ENCODE measurements around the gene SFTPA1.
"Not testable (repeated sequence)": the region's sequence is repeated elsewhere in the genome, so short reads cannot be mapped to it uniquely, and the experiment has no call there.

Gene SFTPA1
- total RNA-seq: 0 reads per million in 2 donors

DNA sequence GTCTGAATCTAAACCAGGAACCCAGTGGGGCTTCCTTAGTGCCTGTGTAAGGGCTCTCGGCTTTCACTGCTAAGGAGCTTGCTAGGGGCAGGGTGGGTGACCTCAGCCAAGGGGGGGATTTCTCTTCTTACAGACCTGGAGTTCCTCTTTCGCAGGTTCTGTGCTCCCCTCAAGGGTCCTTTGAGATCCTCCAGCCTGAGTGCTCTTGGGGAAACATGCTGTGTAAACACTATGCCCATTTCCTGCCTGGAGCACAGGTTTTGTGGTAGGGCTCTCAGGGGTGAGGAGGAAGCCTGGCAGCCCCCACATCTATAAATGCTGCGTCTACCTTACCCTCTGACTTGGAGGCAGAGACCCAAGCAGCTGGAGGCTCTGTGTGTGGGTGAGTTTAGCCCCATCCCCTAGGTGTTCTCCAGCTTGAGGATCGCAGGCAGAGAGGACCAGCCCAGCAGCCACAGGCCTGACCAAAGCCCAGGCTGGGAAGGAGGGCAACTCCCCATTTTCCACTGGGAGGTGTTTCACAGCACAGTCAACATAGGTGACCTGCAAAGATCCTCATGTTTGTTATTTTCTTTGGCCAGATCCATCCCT, at the start of gene SFTPA1:
Gene SFTPA1 (plus strand): TSS at position 339 of the 591 bp plus-strand sequence. CDS start 887 bp downstream, outside the sequence.
- DNase-seq: no peak

DNA sequence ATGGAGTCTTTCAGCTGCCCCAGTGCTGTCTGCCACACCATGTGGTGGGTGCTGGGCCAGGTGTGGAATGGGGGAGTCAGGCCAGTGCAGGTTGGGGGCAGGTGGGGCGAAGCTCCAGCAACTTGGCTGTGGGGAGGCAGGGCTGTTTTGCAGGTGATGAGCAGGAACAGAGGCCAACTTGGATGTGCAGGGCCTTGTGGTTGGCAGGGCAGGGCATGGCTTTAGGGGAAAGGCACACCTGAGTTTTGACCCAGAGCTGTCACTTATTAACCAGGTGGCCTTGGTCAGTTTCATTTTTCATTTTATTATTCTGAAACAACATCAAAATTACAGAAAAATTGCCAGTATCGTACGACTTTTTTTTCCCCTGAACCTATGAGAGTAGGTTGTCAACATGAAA, 49.5 kb upstream of the SFTPA1 start:
- DNase-seq: no peak

DNA sequence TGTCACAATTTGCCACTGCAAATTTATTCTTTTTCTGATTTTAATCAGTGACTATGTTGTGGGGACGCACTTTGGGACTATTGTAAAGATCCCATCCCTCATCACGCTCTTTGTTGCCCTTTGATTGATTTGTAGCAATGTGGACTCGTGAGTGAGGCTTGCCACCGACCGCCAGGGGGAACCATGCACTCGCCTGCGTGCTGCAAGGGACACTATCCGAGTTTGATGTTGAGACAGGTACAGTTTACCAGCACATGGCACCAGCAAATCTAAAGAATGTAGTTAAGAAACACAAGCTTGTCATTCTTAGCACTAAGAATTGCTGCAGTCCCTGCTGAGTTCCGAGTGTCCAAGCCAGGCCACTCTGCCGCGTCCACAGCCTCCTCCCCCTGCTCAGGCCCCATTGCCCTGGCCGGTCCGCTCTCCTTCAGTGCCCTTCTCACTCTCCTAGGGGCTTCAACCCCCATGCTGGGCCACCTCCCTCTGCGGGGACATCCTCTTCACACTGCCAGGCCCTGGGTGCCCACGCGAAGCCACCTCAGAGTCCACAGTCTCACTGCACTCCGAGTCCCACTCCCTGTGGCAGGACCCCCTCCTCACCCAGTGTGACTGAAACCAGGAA, 48.5 kb upstream of the SFTPA1 start:
- peak; percentile 46 for DNase-seq

DNA sequence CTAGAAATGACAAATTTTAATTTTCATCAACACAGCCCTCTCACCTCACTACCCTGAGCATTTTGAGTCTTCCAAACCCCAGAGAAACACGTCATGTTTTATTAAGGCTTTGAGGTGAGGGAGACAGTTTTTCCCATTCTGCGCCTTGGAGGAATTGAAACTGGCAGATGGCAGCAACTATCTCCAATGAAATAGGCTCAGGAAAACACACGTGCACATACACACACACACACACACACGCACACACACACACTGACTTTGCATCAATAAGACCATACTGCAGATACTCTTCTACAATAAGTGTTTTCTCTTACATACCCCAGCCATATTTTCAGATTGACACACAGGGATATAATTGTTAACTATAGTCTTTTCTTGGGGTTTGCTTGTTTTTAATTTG, 47.3 kb upstream of the SFTPA1 start:
- DNase-seq: no peak

DNA sequence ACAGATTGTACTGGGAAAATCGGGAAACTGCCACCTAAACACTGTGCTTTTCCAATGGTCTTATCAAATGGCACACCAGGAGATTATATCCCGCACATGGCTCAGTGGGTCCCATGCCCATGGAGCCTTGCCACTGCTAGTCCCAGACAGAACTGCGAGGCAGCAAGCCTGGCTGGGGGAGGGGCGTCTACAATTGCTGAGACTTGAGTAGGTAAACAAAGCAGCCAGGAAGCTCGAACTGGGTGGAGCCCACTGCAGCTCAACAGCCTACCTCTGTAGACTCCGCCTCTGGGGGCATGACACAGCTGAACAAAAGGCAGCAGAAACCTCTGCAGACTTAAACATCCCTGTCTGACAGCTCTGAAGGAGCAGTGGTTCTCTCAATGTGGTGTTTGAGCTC, 40.1 kb upstream of the SFTPA1 start:
- not testable (repeated sequence) for DNase-seq

DNA sequence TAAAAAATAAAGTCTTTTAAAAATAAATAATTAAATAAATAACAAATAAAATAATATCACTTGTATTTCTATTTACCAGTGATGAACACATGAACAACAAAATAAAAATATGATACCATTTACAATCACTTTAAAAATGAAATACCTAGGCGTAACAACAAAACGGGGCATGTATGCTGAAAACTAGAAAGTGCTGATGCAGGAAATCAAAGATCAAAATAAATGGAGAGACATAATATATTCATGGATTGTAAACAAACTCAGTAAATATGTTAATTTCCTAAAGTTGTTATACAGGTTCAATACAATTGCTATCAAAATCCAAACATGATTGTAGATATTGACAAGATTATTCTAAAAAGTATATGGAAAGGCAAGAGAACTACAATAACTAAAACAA, 31.4 kb upstream of the SFTPA1 start:
- no peak for DNase-seq

DNA sequence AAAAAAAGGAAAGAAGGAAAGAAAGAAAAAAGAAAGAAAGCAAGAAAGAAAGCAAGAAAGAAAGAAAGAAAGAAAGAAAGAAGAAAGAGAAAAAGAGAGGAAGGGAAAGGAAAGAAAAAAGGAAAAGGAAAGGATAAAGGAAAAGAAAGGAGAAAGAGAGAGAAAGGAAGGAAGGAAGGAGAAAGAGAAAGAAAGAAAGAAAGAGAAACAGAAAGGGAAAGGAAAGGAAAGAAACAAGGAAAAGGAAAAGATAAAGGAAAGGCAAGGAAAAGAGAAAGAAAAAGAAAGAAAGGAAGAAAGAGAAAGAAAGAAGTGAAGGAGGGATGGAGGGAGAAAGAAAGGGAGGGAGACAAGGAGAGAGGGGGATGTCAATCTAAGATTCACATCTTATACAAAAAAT, 29.7 kb upstream of the SFTPA1 start:
- no peak for DNase-seq

DNA sequence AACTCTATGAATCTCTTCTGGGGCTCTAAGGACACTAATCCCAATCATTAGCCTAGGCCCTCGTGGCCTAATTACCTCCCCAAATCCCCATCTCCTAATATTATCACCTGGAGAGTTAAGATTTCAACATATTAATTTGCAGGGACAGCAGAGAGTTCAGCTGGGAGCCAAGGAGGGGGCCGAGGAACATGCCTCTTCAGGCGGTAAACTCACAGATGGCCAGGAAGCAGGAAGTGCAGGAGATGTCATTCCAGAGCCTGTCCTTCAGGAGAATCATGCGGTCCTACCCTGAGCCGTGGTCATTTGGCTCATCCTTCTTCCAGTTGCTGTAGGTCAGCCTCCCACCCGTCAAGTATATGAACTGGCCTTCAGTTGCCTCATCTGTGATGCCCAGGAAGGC, 28.6 kb upstream of the SFTPA1 start:
- no peak for DNase-seq

DNA sequence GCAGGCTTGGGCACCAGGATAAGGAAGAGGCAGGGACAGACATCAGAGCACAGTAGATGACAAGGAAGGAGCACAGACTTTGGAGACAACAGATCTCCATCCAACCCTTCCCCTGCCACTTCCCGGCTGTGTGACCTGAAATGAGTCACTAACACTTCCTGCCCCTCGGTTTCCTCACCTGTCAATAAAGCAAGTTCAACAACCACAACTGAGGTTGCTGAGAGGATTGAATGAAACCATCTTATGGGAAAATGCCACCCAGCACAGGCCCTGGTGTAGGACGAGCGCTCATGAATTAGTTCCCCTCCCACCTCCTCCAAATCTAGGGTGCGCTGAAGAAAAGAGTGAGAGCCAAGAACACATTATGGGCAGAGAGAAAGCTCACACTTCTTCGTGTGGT, 27.8 kb upstream of the SFTPA1 start:
- not testable (repeated sequence) for DNase-seq

DNA sequence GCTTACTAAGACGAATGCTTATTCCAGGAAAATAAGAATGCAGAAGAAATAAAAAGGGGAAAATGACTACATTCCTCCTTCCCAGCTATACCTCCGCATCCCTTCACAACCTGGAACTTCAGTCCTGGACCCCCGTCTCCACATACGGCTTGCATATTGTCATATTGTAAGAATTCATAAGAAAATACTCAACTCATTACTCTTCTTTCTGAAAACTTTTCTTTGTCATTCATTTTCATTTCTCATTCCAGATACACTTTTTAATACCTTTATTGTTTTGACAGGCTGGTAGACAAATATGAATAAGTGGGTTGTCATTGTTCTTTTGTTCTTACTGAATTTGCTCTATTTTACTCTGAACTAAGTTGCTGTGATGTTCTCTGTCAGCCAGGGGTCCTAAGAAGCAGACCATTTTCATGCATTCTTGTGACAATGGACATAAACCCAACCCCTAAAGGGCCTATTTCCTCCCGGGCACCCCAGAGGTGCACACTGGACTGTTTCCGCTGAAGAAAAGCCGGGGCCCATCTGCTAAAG, 27.2 kb upstream of the SFTPA1 start:
- no peak for DNase-seq

DNA sequence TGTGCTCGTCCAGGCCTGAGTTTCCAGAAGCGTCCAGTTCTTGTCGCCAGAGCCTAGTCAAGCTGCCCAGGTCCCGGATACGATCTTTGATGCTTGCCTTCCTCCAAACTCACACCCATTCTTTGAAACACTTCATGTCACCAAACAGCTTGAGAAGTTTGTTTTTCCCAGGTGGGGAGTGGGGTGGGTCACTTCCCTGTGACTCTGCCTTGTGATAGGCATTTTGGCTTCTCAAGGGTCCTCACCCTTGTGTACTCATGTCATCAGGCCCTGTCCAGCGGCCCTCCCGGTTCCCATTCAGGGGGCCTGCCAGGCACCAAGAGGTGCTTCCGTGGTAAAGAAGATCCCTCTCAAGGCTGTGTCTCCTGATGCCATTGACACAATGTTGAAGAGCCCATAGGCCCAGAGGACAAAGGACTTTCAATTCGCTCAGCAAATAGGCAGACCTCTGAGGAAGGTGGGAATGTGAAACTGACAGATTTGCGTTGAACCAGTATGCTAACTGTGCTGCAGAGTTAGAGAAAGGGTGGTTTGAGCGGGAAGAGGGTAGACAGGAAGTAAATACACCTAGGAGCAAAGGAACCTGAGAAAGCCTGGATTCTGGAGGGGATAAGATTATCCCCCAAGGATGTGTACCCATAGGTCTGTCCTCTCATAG, 24.7 kb upstream of the SFTPA1 start:
- no peak for DNase-seq

DNA sequence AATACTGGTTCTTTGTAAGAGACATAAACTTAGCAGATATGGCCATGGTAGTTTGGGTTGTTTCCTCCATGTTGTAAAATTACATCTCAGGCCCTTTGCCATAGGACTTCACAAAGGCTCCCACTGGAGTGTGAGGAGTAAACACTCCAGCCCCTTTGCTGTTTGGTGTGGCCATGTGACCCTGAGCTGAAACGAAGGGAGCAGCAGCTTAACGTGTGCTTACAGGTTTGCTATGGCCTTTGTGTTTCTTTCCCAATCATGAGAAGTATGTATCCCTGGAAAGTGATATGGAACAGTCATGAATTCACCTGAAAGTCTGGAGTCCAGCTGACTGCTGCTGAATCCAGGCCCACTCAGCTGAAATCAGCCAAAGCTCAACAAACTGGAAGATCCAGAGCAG, 23.8 kb upstream of the SFTPA1 start:
- DNase-seq: no peak

DNA sequence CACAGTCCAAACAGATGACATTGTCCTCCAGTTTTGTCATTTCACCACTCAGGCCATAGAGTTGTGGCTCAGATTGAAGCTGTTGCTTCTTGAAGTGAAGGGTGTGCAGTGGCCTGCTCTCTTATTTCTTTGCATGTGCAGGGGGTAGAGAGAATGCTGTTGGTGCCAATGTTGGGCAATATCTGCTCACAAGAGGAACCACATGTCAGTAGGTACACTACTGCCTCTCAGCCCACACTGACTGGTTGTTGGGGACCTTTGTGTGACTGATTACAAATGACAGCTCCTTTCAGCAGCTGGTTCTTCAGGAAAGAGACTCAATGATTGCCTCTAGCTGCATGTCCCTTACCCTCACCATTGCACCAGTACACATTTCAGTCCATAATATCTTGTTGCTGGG, 21.9 kb upstream of the SFTPA1 start:
- DNase-seq: no peak

DNA sequence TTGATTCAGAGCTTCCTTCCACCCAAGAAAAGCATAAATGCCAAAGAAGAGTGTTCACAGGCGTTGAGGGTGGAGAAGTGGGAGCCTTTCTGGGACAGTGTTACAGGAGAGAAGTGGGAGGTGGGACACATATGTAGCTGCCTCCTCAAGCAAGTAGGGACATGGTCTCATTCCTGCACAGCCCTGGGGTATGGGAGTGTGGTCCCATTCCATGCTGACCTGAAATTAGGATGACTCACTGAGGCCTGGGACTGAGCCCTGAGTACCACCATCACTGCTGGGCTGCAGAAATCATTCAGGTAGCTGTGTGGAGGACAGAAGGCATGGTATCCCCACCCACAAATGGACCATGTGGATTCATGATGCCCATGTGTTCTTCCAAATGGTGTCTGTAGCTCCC, 17.4 kb upstream of the SFTPA1 start:
- no peak for DNase-seq

DNA sequence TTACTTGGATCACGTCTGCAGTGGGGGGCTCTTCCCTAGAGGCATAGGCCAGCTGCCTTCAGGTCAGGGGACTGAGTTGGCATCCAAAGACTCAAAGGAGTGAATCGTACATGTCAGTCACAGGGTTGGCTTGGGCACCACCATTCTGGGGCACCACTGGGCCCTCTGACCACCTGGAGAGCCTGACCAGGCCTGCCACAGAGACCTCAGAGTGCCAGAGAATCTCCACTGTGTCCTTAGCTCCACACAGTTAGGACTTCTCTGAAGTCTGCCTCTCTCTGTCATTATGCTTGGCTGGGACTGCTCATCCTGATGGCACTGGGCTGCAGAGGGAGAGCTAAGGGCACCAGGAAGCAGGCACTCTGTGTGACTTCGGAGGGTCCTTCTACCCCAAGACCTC, 16.2 kb upstream of the SFTPA1 start:
- DNase-seq: not testable (repeated sequence)

DNA sequence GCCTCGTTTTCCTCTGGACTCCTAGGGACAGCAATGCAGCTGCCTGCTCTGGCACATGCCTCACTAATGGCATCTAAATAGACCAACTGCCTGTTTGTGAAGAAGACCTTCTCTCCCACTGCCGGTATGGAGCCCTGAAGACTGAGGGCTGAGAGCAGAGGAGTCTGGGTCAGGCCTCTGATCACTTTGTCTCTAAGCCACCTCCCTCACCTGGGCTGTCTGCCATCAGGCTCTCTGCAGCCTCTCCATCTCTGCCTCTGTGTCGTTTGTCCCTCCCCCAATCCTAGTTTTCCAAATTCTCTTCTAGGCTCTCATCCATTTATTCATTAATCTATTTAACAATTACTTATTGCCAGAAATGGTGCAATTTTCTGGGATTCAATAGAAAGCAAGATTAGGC, 15.2 kb upstream of the SFTPA1 start:
- DNase-seq: no peak

DNA sequence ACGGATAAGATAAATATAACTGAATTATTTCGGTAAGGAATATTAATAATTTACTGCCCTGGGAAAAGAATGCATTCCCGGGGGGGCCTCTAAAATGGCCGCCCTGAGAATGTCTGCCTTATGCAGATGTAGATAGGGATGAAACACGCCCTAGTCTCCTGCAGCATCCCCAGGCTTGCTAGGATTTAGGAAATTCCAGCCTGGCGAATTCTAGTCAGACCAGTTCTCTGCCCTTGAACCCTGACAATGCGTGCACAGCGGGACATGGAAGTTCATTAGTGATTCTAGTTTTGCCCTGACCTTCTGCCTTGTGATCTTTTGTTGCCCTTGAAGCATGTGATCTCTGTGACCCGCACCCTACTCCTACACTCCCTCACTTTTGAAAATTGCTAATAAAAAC, 11.1 kb upstream of the SFTPA1 start:
- not testable (repeated sequence) for DNase-seq

DNA sequence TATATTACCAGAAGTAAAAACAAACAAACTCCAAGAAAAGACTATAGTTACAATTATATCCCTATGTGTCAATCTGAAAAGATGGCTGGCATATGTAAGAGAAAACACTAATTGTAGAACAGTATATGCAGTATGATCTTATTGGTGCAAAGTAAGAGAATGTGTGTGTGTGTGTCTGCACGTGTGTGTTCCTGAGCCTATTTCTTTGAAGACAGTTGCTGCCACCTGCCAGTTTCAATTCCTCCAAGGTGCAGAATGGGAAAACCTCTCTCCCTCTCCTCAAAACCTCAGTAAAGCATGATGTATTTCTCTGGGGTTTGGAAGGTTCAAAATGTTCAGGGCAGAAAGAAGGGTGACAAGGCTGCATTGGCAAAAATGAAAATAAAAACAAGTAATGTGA, 8.8 kb upstream of the SFTPA1 start:
- no peak for DNase-seq

DNA sequence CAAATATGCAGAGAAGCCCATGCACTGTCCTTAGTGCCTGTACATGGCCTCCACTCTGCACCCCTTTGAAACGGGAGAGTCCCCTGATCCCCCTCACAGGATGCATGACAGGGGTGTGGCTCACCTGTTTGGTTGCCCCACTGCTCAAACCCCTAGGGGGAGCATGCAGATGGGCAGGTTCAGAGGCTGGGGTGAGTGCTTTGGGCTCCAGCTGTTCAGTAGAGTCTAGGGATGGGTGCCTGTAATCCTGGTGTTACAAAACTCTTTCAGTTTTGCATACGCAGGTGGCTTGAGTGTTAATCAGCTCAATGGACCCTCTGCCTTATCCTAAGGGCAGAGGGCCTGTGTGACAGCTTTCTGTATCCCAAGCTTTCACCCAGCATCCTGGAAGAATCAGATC, 7.8 kb upstream of the SFTPA1 start:
- DNase-seq: no peak

DNA sequence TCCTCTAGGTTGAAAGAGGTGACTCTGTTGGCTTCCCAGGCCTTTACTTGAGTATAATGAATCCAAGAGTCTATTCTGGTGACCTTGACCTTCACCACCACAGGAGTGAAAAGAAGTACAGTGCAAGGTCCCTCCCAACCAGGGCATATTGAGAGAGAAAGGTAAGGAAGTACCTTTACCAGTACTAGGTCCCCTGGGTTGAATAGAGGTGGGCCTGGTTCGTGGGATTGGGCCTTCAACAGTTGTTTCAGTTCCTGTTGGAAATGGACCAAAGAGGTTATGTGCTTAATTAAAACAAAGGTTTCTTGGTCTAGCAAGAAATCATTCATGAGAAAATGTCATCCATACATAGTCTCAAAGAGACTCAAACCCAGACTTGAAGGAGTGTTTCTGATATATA, 6.4 kb upstream of the SFTPA1 start:
- DNase-seq: no peak

DNA sequence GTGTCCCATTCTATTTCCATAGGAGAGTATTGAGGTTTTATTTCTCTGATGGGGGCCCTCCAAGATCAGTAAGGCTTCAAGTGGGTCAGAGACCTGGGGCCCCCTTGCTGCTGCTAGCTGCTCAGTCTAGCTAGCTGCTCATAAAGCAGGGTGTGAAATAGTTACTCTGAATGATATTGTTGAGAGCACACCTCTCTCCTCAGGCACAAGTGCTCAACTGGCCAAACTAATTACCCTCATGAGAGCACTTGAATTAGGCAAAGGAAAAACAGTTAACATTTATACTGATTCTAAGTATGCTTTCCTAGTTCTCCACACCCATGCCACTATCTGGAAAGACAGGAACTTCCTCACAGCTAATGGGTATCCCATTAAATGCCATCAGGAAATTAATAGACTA, 5.4 kb upstream of the SFTPA1 start:
- DNase-seq: no peak

DNA sequence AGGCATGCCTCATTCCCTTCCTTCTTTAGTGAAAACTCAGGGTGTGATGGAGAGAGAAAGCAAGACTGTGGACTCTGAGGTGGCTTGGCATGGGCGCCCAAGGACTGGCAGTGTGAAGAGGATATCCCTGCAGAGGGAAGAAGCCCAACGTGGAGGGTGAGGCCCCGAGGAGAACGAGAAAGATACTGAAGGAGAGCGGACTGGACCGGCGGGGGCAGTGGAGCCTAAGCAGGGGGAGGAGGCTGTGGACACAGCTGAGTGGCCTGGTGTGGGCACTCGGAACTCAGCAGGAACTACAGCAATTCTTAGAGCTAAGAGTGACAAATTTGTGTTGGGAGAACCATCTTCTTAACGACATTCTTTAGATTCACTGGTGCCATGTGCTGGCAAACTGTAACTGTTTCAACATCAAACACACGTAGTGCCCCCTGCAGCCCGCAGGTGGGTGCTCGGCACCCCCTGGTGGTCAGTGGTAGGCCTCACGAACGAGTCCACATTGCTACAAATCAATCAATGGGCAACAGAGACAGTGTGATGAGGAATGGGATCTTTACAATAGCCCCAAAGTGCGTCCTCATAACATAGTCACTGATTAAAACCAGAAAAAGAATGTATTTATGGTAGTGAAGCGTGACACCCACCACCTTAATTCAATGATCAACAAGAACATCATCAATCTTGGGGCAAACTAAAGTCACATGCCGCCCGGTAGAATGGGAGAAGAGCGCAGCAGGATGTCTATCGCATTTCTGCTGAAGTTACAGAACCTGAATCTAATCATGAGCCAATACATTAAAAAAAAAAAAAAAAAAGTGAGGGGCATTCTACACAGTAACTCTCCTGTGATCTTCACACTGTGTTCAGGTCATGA, 2.0 kb upstream of the SFTPA1 start:
- DNase-seq: peak; percentile 23
